Skin epidermis (tissue), 12 donors: Measurements from ENCODE around the gene DIP2C.
"Not testable (repeated sequence)": the region's sequence is repeated elsewhere in the genome, so short reads cannot be mapped to it uniquely, and the experiment has no call there.

Source experiments
- H3K27ac ChIP-seq, 21 experiments: fragments of 200-600 bp; sonication (generic) in 11 of 21; one replicate each; pipeline ENCODE4 v1.5.0; 2020; ENCODE audit warnings: mild to moderate bottlenecking in 3 of 21, inconsistent platforms in 2 of 21, moderate library complexity in 2 of 21
- H3K4me3 ChIP-seq, 7 experiments: fragments of 200-600 bp; sonication (generic) in 2 of 7; one replicate each; pipeline ENCODE4 v1.5.0; 2020; ENCODE audit warnings: inconsistent platforms in 2 of 7, mild to moderate bottlenecking in 2 of 7, moderate library complexity in 1 of 7

DIP2C gene

DNA sequence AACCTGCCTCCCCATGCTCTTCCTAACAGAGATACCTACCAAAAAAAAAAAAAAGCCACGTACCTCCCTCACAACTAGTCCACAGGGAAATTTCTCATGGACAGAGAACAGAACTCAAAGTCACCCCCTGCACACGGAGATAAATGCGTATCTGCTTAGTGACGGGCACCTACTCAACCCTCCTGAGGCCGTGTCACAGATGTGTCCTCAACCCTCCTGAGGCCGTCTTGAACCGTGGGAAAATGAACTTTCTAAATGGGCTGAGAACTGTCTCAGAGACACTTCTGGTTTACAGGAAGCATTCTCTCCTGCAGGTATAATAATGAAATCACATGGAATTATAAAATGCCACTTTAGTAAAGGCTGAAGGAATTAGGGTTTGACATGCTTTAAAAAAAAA, 155.9 kb downstream of the DIP2C start:
- H3K27ac ChIP-seq: no peak overlapping the region
- H3K4me3 ChIP-seq: no peak overlapping the region

DNA sequence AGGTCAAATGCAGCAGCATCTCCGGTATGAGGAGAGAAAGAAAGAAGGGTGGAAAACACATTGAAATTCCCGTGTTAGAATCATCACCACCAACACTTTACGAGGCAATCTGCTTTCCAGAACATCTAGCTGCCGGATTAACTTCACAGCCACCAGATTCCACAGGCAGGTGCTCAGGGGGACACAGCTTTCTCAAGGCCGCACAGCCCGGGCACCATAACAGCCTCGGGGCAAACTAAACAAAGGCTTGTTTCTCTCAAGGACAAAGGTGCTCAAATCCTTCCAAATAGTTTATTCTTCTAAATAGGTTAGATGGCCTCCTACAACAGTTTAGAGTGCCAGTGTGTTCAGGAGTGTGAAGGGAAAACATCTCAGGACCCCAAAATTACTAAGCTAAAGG, 156.3 kb downstream of the DIP2C start:
- Histone ChIP-seq H3K4me3 (no peak overlapping the region), H3K27ac (no peak overlapping the region)

DNA sequence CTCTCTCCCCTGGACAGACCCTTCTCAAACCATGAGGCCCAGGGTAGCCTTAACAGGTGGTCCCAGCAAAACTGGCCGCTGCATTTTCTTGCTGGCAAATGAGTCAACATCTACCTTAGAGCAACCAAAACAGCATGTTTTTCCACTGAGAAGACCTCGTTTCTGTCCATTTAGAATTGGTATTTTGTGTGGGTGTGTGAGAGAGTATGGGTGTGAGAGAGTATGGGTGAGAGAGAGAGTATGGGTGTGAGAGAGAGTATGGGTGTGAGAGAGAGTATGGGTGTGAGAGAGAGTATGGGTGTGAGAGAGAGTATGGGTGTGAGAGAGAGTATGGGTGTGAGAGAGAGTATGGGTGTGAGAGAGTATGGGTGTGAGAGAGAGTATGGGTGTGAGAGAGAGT, 157.1 kb downstream of the DIP2C start:
- not testable (repeated sequence) for H3K27ac ChIP-seq, H3K4me3 ChIP-seq

DNA sequence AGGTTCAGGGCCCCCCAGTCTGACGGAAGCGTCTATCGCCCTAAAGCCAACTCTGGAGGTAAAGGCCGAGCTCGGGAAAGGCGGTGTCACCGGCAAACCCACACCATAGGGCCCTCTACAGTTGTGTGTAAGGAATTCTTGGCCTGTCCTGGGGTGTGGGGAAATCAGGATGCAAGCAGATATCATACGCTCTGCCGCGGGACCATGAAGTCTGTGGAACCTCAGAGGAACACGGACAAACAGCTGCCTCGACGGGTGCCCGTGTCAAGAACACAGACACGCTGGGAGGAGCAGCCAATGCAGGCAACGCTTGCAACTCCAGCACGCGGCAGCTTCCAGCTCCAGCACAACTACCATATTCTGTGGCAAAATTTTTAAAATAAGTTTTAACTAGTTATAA, 157.9 kb downstream of the DIP2C start:
- Histone ChIP-seq H3K27ac (no peak overlapping the region), H3K4me3 (no peak overlapping the region)

DNA sequence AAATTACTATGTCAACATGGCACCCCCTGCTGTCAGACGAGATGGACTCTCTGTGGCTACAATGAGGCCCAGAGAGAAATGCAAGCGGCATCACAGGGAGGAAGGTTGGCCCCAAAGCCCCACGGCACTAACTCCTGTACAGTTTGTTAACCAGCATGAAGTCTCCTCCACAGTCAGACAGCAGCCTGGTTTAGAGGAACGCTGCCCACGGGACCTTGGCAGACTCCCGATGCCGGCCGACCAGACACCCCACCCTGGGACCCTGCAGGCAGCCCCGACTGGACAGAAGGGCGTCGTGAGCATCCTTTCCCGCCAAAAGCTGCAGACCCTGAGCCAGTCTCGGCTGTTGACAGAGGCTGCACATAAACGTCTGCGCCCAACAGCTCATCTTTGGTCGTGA, 158.8 kb downstream of the DIP2C start:
- no peak overlapping the region for H3K27ac ChIP-seq
- H3K4me3 ChIP-seq: no peak overlapping the region

DNA sequence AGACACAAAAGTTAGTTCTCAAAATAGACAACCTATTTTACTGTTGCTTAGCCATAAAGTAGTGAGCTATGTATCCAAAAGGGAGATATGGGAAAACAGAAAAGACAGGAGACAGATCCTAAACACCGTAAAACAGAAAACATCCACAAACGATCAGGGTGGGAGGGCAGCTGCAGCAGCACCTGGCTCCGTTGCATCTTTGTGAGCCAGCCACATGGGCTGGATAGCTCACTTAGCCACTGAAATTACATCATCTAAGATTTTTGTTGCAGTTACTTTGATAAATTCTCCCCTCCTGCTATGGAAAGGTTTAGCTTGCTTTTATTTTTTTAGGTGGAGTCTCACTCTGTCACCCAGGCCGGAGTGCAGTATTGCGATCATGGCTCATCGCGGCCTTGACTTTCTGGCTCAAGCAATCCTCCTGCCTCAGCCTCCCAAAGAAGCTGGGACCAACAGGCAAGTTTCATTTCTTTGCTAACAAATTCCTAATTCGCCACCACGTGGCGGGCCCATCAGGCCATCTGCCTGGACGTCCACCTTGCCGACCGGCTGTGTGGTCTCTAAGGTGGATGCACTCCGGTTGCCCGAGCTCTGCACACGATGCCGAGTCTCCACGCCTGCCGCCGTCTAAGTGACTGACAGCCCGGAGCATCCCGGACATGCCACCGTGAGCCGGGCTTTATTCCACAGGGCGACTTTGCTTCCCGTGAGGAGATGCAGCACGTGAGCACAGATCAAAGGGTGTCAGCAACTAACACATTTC, 159.8 kb downstream of the DIP2C start:
- H3K27ac ChIP-seq: no peak overlapping the region
- no peak overlapping the region for H3K4me3 ChIP-seq

DNA sequence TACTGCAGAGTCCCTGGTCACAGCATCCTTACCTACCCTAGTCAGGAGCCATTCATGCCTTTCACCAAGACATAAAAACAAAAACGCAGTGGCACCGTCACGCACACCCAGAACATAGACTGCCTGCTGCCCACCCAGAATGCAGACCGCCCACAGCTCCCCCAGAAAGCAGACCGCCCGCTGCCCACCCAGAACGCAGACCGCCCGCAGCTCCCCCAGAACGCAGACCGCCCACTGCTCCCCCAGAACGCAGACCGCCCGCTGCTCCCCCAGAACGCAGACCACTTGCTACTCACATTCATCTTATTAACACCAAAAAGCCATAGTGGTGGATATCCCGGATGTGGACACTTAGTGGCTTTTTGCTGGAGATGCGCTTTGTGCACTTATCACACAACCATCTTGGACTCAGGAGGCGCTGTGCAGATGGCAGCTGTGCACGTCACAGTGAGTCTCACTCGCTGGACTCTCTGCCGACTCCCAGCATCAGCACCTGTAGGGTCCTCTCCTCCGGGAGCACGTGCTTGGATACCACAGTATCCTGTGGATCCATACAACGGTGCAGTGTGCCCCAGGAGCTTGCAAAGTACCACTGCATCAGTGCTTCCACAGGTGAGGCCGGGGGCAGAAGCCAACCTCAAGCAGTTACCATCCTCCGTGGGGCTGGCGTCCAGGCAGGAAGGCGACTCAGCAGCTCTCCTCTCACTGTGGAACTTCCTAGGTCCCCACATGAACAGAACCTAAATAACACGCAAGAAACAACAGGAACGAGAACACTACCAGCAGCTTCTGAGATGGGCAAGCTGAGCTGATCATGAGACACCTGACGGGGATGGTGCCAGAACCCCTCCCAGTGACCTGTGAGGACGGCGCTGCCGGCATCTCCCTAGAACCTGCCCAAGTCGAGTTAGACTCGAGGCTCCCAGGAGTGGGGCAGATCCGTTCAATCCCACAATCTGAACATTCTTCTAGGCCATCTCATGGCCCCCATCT, 161.0 kb downstream of the DIP2C start:
- no peak overlapping the region for H3K27ac ChIP-seq
- H3K4me3 ChIP-seq: no peak overlapping the region

DNA sequence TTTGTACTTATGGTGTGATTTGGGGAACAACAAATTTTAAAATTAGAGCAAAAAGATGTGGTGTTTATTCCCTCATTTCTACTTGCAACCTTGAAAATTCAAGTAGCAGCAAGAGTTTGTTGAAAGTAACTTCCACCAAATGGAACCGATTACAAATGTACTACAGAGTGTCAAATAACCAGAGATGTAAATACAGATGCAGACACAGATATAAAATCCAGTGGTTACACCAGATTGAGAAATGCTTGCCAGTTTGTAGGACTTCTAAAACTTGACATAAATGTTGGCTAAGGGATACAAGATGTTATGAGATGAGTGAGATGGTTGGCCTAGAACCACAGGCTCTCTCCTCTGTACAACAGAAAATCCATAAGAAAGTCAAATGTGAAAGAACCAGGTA, 162.1 kb downstream of the DIP2C start:
- H3K27ac ChIP-seq: no peak overlapping the region
- H3K4me3 ChIP-seq: no peak overlapping the region

DNA sequence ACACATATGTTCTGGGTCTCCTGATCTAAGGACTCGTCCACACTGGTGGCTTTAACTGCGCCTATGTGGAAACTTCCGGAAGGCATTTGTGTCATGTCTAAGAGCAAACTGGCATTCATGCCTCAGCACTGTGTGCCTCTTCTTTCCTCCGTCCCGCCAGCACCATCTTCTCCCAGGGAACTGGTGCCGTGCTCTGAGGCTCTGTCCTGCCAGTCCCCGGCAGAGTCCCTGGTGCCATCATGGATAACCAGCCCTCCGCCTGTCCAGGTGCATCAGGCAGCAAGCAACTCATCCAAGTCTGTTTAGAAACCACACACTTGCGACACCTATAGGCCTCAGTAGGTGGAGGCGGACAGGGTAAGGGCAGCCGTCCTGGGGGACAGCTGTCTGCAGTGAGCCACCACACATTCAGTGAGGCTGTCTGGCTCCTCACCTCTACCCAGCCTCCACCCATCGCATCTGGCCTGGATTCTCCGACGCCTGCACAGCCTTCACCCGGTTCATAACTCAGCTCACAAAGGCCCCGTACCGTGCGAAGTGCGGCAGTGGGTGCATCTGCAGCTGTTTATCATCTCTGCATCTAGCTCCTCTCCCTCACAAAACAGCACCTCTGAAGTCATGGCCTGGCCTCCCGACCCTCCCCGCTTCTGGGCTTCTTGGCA, 162.7 kb downstream of the DIP2C start:
- Histone ChIP-seq H3K27ac (no peak overlapping the region), H3K4me3 (no peak overlapping the region)

DNA sequence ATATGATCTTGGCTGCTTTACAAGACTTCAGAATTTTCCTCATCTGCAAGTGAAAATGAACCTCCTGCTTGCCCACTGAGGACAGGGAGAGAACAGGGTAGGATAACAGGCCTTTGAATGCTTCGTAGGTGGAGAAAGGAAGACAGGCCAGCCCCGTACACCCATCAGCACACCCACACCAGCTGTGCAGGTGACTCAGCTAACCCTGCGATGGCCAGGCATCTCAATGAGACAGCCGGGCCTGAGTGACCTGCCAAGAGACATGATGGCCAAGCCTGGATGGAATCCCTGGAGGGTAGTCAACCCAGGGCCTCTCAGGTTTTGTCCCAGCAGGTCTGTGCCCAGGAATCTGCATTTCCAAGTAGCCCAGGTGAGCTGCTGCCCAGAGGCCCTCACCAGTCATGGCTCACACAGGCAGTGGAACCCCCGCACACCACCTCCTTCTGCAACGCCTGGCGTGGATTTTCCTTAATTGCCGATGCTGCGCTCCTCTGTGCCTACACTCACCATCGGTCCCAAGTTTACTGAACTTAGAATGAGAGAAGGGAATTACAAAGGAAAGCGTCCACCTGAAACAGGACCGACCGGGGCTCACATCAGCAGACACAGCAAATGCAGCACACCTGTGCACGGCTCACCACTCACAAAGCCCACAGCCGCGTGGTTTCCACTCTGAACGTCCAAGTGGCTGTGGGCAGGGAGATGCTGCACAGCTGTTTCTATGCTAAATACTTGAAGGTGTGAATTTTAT, 163.7 kb downstream of the DIP2C start:
- Histone ChIP-seq H3K4me3 (no peak overlapping the region), H3K27ac (no peak overlapping the region)

DNA sequence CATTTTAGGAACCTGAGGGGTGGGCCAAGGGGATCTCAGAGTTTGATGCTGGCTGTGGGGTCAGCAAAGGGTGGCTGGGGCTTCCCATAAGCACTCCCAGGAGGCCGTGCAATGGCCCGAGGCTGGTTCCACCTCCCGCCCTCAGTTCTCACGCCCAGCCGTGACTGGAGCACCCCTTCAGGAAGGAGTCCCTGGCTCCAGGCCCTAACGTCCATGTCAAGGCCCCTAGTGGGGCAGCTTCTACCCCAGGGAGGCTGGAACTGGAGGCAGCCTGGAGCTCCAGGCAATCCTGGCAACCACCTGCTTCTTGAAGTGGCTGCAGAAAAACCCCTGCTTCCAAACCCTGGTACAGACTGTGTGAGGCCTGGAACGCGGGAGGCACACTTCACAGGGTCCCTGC, 165.5 kb downstream of the DIP2C start:
- no peak overlapping the region for H3K27ac ChIP-seq

DNA sequence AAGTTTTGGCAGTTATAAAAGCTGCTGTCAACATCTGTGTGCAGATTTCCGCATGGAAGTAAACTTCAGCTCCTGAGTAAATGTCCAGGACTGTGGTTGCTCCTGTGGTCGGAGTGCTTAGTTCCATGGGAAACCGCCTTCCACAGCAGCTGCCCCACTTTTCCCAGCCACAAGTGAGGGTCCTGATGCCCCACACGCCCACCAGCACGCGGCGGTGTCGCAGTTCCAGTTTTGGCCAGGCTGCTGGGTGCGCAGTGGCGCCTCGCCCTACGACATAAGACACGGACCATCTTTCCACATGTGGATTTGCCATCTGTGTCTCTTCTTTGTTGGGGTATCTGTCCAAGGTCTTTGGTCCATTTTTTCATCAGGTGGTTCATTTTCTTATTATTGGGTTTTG, 167.1 kb downstream of the DIP2C start:
- H3K4me3 ChIP-seq: no peak overlapping the region
- no peak overlapping the region for H3K27ac ChIP-seq

More for the DNA sequence above, 165.5 kb downstream of the DIP2C start:
- H3K4me3 ChIP-seq: no peak overlapping the region

DNA sequence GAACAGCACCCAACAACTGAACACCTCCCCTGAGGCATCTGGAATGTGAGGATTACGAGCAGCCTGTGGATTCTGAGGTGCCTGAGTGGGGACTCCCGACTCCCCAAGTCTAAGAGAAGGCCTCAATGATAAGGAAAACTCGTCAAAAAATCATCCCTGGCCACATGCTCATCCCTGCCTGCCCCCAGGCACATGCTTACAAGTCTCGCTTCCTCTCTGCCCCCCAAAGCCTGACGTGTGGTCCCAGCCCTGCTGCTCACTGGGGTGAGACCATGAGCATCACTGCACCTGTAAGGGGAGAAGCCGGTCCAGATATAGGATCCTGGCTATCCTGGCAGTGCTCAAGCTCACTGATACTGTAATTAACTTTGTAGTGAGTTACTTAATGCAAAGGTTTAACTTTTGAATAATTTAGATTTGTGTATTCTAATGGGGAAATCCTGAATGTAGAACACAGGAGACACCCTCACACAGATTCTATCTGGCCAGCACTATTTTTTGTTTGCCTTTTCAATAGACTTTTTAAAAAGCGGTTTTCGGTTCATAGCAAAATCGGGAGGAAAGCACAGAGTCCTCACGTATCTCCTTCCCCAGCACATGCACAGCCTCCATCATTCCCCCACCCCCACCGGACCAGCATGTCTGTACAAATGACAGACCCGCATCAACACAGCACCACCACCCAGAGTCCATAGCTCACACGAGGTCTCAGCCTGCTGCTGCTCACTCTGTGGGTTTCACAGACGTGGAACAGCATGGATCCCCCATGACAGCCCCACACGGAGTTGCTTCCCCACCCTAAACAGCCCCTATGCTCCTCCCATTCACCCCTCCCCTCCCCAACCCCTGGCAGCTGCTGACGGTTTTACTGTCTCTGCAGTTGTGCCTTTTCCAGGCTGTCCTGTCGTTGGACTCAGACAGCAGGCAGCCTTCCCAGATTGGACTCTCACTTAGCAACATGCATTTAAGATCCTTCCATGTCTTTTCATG, 167.9 kb downstream of the DIP2C start:
- no peak overlapping the region for H3K27ac ChIP-seq
- H3K4me3 ChIP-seq: no peak overlapping the region

DNA sequence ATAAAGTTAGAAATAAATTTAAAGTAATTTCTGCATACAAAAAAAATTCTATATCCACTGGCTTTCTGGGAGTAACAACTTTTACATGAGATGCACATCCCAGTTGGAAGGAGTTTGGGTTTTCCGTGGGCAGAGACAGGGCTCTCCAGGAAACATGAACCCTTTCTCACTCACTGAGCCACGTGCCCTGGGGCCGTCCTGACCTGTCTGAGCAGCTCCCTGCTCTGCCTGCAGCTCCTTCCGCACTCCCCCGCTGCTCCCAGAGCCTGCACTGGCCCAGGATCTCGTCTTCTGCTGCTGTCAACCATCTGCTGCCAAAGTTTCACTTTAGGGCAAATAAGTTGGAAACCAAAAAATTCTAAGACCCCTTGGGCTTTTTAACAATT, 169.1 kb downstream of the DIP2C start:
- Histone ChIP-seq H3K27ac (no peak overlapping the region), H3K4me3 (no peak overlapping the region)

DNA sequence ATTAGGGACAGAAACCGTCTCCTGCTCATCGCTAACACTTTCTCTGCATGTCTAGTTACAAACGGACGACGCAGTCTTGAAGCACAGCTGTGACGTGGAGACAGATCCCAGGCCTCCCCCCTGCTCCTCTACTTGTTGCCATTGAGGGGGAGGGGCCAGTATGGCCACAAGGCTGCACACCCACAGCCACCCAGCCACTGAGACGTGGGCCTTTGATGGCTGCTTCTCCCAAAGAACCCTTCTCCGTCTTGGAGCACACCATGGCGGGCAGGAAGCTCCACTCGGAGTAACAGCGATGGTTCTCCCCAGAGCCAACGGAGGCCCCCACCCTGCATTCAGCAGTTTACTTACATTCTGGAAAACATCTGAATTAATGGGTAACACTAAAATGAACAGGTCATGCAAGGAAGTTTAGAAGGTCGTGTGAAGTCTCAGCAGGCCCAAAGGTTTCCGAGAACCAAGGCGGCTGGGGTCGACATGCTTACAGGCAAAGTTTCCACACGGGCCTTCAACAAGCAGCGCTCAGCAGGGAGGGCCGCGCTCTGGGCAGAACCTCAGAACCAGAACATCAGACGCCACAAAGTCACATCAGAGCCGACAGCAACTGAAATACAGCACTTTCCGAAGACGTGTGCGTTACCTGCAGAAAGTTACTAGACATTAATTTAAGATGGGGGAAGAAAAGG, 169.6 kb downstream of the DIP2C start:
- no peak overlapping the region for H3K27ac ChIP-seq
- H3K4me3 ChIP-seq: no peak overlapping the region

DNA sequence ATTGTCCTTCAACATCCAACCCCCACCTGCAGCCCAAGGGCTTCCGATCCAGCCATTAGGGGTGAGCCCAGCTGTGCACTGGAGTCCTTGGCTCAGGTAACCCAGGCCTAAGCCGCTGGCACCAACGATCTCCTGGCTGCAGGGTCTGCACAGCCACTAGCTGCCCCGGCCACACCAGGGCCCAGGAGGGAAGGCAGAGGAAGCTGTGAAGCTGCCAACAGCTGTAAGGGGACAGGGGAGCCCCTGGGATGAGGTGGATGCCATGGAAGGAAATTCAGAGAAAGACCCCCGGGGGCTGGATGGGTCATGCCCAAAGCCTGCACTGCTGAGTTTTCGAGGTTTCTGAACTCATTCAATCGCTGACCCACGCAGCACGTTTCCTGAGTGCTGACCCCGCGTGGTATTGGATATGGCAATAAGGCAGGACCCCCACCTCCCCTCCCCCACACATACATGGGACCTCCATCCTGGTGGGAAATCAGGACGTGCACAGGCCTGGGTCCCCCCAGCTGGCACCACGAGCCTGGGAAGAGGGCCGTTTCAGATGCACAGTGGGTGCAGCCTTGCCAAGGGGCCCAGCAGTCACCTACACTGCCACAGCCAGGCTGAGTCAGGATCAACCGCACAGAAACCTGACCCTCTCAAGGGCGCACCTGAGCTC, 170.3 kb downstream of the DIP2C start:
- Histone ChIP-seq H3K4me3 (no peak overlapping the region), H3K27ac (no peak overlapping the region)

DNA sequence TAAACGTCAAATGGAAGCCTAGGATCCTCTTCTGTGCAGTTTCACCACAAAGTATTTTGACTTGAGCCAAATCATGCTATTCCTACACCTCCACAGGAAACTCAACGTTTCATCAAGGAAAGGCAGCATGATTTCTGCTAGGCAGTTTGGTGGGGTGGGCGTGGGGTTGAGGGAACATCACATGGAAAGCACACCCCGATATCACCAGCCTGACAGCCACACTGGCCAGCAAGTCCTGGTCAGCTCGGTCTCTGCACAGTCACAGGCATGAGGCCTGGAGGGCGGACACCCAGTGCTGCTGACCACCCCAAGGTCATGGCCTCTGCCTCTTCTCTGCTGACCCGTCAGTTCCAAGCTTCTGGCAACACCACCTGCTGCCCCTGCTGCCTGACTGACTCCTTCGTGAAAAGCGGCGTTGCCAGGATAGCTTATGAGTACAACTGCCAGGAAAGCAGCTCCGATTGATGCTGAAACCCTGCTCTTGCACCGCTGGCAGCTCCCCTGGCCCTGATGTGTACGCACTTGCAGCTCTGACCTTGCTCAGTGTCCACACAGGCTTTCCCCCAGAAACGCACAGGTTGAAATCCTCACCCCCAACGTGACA, 171.5 kb downstream of the DIP2C start:
- Histone ChIP-seq H3K27ac (no peak overlapping the region), H3K4me3 (no peak overlapping the region)
